Smooth muscle cell (in vitro differentiated cells): ENCODE measurements around the gene PRRT4. TPM values are rescaled to one million over a fixed set of nuclear protein-coding genes. Genes with fewer than 3 reads are reported as not detected.

Experiments used
- DNase-seq: peaks from one replicate; lab custom pipeline; 2025; ENCODE audit not compliant: unreplicated experiment; lab: John Stamatoyannopoulos, UW
- H2AFZ ChIP-seq: fragments of 200-600 bp; sonication (generic); 2 replicates; pipeline ENCODE4 v1.6.0; 2016; ENCODE audit warnings: antibody characterized with exemption, low read depth, mild to moderate bottlenecking
- H3F3A ChIP-seq: fragments of 200-600 bp; sonication (generic); 2 replicates; pipeline ENCODE4 v1.6.0; 2017; ENCODE audit warnings: antibody characterized with exemption, low read depth
- H3K27ac ChIP-seq: fragments of 200-600 bp; sonication (generic); 2 replicates; pipeline ENCODE4 v1.5.1; 2016; ENCODE audit warnings: low read depth, mild to moderate bottlenecking
- H3K27me3 ChIP-seq: fragments of 200-600 bp; sonication (generic); 2 replicates; pipeline ENCODE4 v1.6.1; 2016; ENCODE audit warnings: low read depth, mild to moderate bottlenecking
- H3K36me3 ChIP-seq: fragments of 200-600 bp; sonication (generic); 2 replicates; pipeline ENCODE4 v1.5.1; 2016; ENCODE audit warnings: low read depth
- H3K4me1 ChIP-seq: fragments of 200-600 bp; sonication (generic); 2 replicates; pipeline ENCODE4 v1.5.1; 2016; ENCODE audit warnings: low read depth
- H3K4me2 ChIP-seq: fragments of 200-600 bp; sonication (generic); 2 replicates; pipeline ENCODE4 v1.6.0; 2016; ENCODE audit warnings: mild to moderate bottlenecking
- H3K4me3 ChIP-seq: fragments of 200-600 bp; sonication (generic); 2 replicates; pipeline ENCODE4 v1.5.1; 2016; ENCODE audit warnings: mild to moderate bottlenecking
- H3K79me2 ChIP-seq: fragments of 200-600 bp; sonication (generic); 2 replicates; pipeline ENCODE4 v1.6.0; 2016; ENCODE audit warnings: low read depth, mild to moderate bottlenecking
- H3K9ac ChIP-seq: fragments of 200-600 bp; sonication (generic); 2 replicates; pipeline ENCODE4 v1.6.0; 2016; ENCODE audit warnings: low read depth
- H3K9me3 ChIP-seq: fragments of 200-600 bp; sonication (generic); replicated peaks from 2 replicates; pipeline ENCODE4 v1.5.1; 2016; ENCODE audit warnings: low read depth
- H4K20me1 ChIP-seq: fragments of 200-600 bp; sonication (generic); 2 replicates; pipeline ENCODE4 v1.6.0; 2016; ENCODE audit warnings: low read depth
- CTCF ChIP-seq: fragments of 200-600 bp; sonication (generic); IDR thresholded peaks from 2 replicates; pipeline ENCODE4 v1.5.1; 2017; ENCODE audit warnings: borderline replicate concordance, mild to moderate bottlenecking, antibody characterized with exemption; ENCODE audit not compliant: insufficient read depth, poor library complexity, severe bottlenecking
- WGBS: methylation state at CpG from one replicate; pipeline ENCODE4 v1.1.7; 2016; ENCODE audit warnings: low lambda C conversion rate; 5-methylcytosine and 5-hydroxymethylcytosine counted together
- polyA plus RNA-seq: library from polyadenylated mRNA; unstranded; fragments of >200 nt; fragmentation: Nextera tagmentation; extraction: Ambion mirVana; gene quantifications from 2 replicates; pipeline ENCODE4 v1.2.1, GENCODE V29; 2016
- total RNA-seq: library from RNA; depleted of rRNA; stranded (reverse); fragments of >200 nt; gene quantifications from 2 replicates; pipeline ENCODE4 v1.2.3, GENCODE V29; 2014

Gene PRRT4
- total and polyA plus RNA-seq, 2 experiments from 2014 or later = 0.09 to 0.83 TPM

- WGBS = 86% methylated on average over 5 of the region's 5 CpGs
- H3K36me3 ChIP-seq = peaks cover 14% of the 10 kb centered on the region
- no peaks in the 10 kb centered on the region for H3K9me3 ChIP-seq
- H3K27ac ChIP-seq = peak overlapping the region; percentile 63
- TF ChIP-seq CTCF = no peak
- no peak overlapping the region for H2AFZ ChIP-seq
- H3K4me3 ChIP-seq = no peak overlapping the region
- H3K79me2 ChIP-seq = no peaks in the 10 kb centered on the region
- no peak for DNase-seq
- no peaks in the 10 kb centered on the region for H3K4me1 ChIP-seq
- H3K9ac ChIP-seq = no peak overlapping the region
- H3F3A ChIP-seq = no peaks in the 10 kb centered on the region
- no peaks in the 10 kb centered on the region for H3K27me3 ChIP-seq
- H4K20me1 ChIP-seq = no peaks in the 10 kb centered on the region
- peak overlapping the region; percentile 2 for H3K4me2 ChIP-seq
These were observed 51.0 kb downstream of the PRRT4 start for GRCh38 chr7:128310499-128310898.

GRCh38 chr7:128309976-128310375, 51.5 kb downstream of the PRRT4 start:
- H3K27me3 ChIP-seq = no peaks in the 10 kb centered on the region
- no peaks in the 10 kb centered on the region for H3F3A ChIP-seq
- no peak for DNase-seq
- whole genome bisulfite sequencing = 95% methylated on average over 5 of the region's 5 CpGs
- no peak for TF ChIP-seq CTCF
- no peaks in the 10 kb centered on the region for H3K79me2 ChIP-seq
- H3K4me2 ChIP-seq = no peak overlapping the region
- no peak overlapping the region for H3K4me3 ChIP-seq
- H4K20me1 ChIP-seq = no peaks in the 10 kb centered on the region
- no peaks in the 10 kb centered on the region for H3K9me3 ChIP-seq
- no peaks in the 10 kb centered on the region for H3K4me1 ChIP-seq
- no peak overlapping the region for H2AFZ ChIP-seq
- peaks cover 13% of the 10 kb centered on the region for H3K36me3 ChIP-seq
- H3K9ac ChIP-seq = no peak overlapping the region
- H3K27ac ChIP-seq = no peak overlapping the region

GRCh38 chr7:128309124-128309523, 52.4 kb downstream of the PRRT4 start:
- Histone ChIP-seq H3K9ac (no peak overlapping the region), H3K4me2 (no peak overlapping the region), H3K9me3 (no peaks in the 10 kb centered on the region), H3K36me3 (peaks cover 6% of the 10 kb centered on the region), H3K4me3 (no peak overlapping the region), H3K27ac (no peak overlapping the region), H3K79me2 (no peaks in the 10 kb centered on the region), H3K27me3 (no peaks in the 10 kb centered on the region), H3F3A (no peaks in the 10 kb centered on the region), H4K20me1 (no peaks in the 10 kb centered on the region), H2AFZ (no peak overlapping the region), H3K4me1 (no peaks in the 10 kb centered on the region)
- no peak for TF ChIP-seq CTCF
- no peak for DNase-seq
- 98% methylated on average over 6 of the region's 6 CpGs for WGBS

- no peak for DNase-seq
- Histone ChIP-seq H4K20me1 (no peaks in the 10 kb centered on the region), H2AFZ (no peak overlapping the region), H3K36me3 (peaks cover 6% of the 10 kb centered on the region), H3K4me2 (no peak overlapping the region), H3K27me3 (no peaks in the 10 kb centered on the region), H3K9me3 (no peaks in the 10 kb centered on the region), H3K9ac (no peak overlapping the region), H3K27ac (no peak overlapping the region), H3K4me1 (no peaks in the 10 kb centered on the region), H3F3A (no peaks in the 10 kb centered on the region), H3K79me2 (no peaks in the 10 kb centered on the region), H3K4me3 (no peak overlapping the region)
- WGBS = 95% methylated on average over 2 of the region's 2 CpGs
- no peak for TF ChIP-seq CTCF
These were observed 54.4 kb downstream of the PRRT4 start for GRCh38 chr7:128307061-128307460.
